GM19372 (cell line): ENCODE results near the gene LYST.
"Not testable (repeated sequence)": the region's sequence is repeated elsewhere in the genome, so short reads cannot be mapped to it uniquely, and the experiment has no call there.

Source experiments
- ATAC-seq: cut with Tn5 transposase; IDR thresholded peaks from one replicate; pipeline ENCODE4 v1.9.1; 2021; ENCODE audit warnings: mild to moderate bottlenecking, low read depth, moderate library complexity; ENCODE audit not compliant: unreplicated experiment

The LYST gene

GRCh38 chr1:235866205-235866912 lies at the start of gene LYST:
LYST (minus strand) TSS chr1:235866906; CDS start chr1:235830417, 36,489 bp downstream.
- peak; percentile 43 for ATAC-seq

DNA sequence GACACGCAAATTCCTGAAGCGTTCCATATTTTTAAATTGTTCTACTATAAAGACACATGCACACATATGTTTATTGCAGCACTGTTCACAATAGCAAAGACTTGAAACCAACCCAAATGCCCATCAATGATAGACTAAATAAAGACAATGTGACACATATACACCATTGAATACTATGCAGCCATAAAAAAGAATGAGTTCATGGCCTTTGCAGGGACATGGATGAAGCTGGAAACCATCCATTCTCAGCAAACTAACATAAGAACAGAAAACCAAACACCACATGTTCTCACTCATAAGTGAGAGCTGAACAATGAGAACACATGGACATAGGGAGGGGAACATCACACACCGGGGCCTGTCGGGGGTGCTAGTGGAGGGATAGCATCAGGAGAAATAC lies 48.8 kb upstream of the LYST start:
- ATAC-seq: not testable (repeated sequence)

GRCh38 chr1:235913311-235913710 lies 46.6 kb upstream of the LYST start:
- ATAC-seq: no peak

DNA sequence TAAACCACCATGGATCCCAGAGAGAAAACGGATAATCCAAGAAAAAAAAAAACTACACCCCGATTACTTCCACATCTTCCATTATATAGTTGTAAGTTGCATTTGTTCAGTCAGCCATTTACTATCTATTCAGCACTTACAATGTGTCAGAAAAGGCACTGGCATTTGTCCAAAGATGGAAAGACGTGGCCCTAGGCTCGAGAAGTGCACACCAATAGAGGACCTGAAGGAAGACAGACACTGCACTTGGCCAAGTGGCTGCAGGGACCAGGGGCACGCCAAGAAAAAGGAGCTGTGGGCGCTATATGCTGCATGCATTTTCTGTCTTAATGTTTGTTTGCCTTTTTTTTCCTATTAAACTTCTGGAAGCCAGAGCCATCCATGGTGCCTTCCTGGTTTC lies 45.2 kb upstream of the LYST start:
- no peak for ATAC-seq

DNA sequence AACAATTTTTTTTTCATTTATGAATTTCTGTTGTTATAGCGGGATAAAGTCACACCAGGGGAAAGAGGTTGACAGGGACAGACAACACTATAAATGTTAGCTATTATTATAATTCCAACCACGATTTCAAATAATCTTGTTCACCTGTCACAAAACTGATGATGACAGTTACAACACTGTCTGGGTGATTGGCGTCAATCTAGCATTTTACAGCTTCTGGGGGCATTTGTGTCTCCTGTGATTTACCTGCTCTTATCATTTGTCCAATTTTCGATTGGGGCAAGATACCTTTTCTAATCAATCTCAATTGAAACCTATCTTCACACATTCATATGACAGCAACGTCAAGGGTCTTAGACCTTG lies 44.6 kb upstream of the LYST start:
- ATAC-seq: no peak

DNA sequence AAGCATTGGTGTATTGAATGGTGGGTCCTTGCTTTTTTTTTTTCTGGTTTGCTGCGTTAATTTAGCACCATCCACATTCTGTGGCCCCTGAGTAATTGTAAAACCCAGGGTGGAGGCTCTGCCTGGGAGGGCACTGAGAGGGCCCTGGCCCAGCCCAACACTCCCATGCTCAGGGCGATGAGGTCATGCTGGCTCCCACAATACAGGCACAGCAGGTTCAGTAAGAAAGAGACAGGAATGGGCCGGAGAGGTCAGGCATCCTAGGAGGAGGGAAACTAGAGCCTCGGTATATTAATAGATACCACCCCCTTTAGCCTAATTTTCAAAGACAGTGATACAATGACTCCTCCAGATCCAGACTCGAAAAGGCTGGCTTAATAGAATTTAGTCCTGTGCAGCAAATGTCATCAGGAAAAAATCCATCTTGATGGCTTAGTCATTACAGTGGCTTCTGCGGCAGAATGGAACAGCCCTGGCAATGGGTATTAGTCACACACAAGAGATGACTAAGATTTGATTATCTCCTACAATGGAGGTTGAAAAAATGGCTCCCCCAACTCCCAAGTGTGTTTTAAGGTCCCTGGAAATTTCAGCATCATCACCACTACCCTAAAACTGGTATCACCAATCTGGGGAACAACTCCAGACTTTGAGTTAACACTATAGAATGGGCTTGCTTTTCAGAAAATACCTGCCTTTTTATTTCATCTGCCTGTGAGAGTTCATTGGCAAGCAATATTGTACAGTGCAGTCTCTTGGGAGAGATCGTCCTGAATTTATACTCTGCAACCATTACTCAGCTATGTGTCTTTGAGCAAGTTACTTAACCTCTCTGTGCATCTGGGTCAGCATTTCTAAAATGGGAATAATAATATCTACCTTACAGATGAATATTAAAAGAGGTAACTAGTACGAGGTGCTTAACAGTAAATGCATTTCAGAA lies 43.9 kb upstream of the LYST start:
- ATAC-seq: no peak

DNA sequence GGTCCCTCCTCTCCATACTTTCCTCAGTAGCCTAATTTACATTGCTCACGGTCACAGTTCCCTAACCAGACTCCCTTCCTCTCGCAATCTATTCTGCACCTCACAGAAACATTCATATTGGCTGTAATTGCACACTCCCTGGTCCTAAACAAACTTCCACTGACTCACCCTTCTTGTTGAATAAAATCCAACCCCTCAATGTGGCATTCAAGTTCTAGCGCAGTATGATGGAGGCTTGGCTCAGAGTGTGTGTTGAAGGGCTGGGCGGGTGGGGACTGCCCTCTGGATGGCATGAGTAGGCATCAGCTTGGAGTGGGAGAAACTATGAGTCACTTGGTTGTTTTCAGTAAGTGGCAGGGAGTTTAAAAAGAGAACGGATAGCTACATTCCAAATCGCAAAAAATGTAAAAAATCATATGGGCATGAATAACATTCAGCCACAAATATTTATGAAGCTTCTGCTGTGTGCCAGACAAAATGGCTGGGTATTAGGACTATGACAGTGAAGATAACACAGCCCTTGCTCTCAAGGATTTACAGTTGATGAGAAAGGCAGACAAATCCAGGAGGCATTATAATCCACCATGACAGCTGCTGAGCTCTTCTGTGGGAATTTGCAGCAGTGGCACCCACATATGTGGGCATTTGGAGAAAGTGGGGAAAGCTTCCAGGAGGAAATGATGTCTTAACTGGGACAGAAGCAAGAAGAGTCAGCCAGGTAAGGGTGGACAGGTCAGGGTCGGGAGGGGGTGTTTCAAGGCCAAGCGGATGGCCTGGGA lies 42.2 kb upstream of the LYST start:
- ATAC-seq: no peak

DNA sequence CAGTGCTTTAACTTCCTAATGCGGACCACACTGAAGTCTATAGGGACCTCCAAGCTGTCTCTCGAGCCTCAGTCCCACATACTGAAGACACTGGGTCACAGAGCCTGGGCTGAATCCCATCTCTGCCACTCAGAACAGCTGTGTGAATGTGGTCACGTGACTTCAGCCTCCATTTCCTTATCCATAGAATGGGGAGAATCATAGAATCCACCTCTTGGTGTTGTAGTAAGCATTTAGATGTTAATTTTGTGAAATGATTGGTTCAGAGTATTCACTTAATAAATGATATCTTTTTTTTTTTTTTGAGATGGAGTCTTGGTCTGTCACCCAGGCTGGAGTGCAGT lies 41.2 kb upstream of the LYST start:
- no peak for ATAC-seq

GRCh38 chr1:235907187-235907896 lies 40.6 kb upstream of the LYST start:
- ATAC-seq: no peak

GRCh38 chr1:235906436-235906835 lies 39.7 kb upstream of the LYST start:
- ATAC-seq: no peak

DNA sequence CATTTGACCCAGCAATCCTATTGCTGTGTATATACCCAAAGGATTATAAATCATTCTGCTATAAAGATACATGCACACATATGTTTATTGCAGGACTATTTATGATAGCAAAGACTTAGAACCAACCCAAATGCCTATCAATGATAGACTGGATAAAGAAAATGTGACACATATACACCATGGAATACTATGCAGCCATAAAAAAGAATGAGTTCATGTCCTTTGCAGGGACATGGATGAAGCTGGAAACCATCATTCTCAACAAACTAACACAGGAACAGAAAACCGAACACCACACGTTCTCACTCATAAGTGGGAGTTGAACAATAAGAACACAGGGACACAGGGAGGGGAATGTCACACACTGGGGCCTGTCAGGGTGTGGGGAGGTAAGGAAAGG lies 37.1 kb upstream of the LYST start:
- ATAC-seq: not testable (repeated sequence)

DNA sequence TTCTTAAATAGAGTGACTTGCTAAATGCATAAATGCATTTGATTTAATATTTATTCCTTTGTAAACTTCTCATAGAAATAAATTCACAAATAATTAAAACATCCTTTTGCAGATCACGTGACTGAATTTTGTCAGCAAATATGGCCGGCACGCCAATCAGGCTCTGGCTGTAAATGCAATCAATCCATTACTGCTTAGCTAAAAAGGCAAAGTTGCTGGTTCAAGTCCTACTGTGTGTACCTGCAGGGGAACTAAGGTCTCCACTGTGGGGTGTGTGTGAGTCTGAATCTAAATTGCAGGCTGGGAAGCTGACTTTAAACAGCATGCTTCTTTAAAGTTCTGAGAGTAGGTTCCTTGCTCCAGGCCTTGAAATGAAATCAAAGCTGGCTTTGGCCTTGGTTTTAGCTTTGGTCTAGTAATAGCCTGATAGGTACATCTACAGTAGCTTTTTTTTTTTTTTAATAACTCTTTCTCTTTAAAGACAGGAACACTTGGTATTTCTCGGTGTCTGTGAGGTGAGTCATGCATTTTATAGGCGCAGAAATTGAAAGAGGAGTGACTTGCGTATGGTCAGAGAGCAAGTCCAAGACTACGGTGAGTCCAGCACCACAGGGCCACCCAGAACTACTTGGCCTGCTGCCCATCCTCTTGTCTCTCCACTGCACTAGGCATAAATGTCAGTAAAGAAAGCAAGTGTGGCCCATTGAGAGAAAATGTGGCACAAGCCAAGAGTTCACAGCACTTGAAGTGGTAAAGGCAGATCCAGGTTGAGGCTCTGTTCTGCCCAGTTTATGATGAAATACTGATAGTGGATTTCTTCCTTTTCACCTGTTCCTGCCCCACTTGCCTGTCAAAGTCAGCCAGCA lies 36.2 kb upstream of the LYST start:
- no peak for ATAC-seq

GRCh38 chr1:235901461-235901860 lies 34.8 kb upstream of the LYST start:
- ATAC-seq: no peak

DNA sequence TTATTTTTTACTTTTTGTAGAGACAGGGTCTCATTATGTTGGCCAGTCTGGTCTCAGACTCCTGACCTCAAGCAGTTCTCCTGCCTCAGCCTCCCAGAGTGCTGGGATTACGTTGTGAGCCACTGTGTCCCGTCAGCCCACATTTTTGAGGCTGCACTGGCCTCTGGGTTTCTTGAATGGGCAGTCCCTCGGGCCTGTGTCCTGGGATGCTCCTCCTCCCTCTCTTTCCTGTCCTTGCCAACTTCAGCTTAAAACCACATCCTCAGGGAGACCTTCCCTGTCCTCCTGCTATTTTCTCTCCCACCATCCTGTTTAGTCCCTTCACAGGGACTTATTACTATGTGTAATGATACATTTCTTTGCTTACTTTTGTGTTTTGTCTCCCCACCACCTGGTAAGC lies 31.4 kb upstream of the LYST start:
- ATAC-seq: no peak

GRCh38 chr1:235893840-235894239 lies 27.1 kb upstream of the LYST start:
- ATAC-seq: no peak

- ATAC-seq: no peak
Measured at GRCh38 chr1:235892734-235893413, 26.2 kb upstream of the LYST start.

- ATAC-seq: no peak
Measured at GRCh38 chr1:235892202-235892601, 25.5 kb upstream of the LYST start.

GRCh38 chr1:235888119-235888643 lies 21.5 kb upstream of the LYST start:
- peak; percentile 87 for ATAC-seq

GRCh38 chr1:235887676-235888075 lies 21.0 kb upstream of the LYST start:
- ATAC-seq: no peak
